Measurements from ENCODE around the gene REV1.
A peak's percentile ranks its signal among the peaks of the same experiment; 100 is the strongest.

Gene REV1

DNA sequence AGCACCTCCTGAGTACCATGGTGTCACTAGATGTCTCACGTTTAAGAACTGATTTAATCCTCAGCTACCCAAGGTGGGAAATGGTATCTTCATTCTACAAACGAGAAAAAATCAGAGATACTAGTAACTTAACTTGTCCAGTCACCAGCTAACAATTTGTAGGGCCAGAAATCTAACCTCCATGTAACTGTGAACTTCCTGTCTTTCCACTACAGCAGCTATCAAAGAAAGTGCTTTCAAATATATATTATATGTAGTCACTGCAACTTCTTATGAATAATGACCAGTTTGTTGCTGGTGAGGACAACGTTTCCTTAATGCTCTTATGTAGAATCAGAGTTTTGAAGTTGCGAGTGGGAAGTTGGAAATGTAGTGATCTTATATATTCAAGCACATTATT lies 1.9 kb downstream of the REV1 start:
- H3K27ac ChIP-seq (ENCODE audit: low read depth, low read length, poor library complexity, severe bottlenecking) = no peak overlapping the region
- H3K4me2 ChIP-seq (ENCODE audit: low read length) = peak overlapping the region; percentile 67; the same call in 1 of the 2 replicates
- no peak overlapping the region for H3K9ac ChIP-seq (ENCODE audit: low read length)

DNA sequence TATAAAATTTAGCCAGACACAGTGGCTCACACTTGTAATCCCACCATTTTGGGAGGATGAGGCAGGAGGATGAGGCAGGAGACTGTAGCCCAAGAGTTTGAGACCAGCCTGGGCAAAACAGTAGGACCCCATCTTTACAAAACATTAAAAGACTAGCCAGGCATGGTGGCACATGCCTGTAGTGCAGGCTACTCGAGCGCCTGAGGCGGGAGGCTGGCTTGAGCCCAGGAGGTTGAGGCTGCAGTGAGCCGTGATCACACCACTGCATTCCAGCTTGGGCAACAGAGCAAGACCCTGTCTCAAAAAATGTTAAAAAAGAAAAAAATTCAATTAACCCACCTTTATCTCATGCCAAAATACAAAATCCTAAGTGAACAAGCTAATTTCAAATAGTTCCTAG lies 4.0 kb downstream of the REV1 start:
- H3K9ac ChIP-seq (ENCODE audit: low read length) = no peak overlapping the region; the same call in 1 of the 2 replicates

More for the DNA sequence above, 1.9 kb downstream of the REV1 start:
- H3K27me3 ChIP-seq (ENCODE audit: insufficient read depth, low read length) = no peaks in the 10 kb centered on the region
- H3F3A ChIP-seq (ENCODE audit: insufficient read depth, low read length) = no peaks in the 10 kb centered on the region
- no peaks in the 10 kb centered on the region for H3K9me2 ChIP-seq (ENCODE audit: low read depth, low read length)
- peak overlapping the region; percentile 79 for H3K4me3 ChIP-seq (ENCODE audit: low read depth, low read length, poor library complexity, severe bottlenecking)
- peaks cover 59% of the 10 kb centered on the region for H3K4me1 ChIP-seq (ENCODE audit: insufficient read depth, low read length, severe bottlenecking)
- H3K9me3 ChIP-seq (ENCODE audit: low read length) = no peaks in the 10 kb centered on the region
- no peaks in the 10 kb centered on the region; the same call in 1 of the 2 replicates for H4K20me1 ChIP-seq (ENCODE audit: insufficient read depth, low read length)
- no peaks in the 10 kb centered on the region for H3K36me3 ChIP-seq (ENCODE audit: insufficient read depth, low read length)
- no peak overlapping the region for H2AFZ ChIP-seq (ENCODE audit: low read length)
- peaks cover 58% of the 10 kb centered on the region for H3K79me2 ChIP-seq (ENCODE audit: insufficient read depth, low read length)
- TF ChIP-seq, protein P1, sequence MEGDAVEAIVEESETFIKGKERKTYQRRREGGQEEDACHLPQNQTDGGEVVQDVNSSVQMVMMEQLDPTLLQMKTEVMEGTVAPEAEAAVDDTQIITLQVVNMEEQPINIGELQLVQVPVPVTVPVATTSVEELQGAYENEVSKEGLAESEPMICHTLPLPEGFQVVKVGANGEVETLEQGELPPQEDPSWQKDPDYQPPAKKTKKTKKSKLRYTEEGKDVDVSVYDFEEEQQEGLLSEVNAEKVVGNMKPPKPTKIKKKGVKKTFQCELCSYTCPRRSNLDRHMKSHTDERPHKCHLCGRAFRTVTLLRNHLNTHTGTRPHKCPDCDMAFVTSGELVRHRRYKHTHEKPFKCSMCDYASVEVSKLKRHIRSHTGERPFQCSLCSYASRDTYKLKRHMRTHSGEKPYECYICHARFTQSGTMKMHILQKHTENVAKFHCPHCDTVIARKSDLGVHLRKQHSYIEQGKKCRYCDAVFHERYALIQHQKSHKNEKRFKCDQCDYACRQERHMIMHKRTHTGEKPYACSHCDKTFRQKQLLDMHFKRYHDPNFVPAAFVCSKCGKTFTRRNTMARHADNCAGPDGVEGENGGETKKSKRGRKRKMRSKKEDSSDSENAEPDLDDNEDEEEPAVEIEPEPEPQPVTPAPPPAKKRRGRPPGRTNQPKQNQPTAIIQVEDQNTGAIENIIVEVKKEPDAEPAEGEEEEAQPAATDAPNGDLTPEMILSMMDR (IDR thresholded peaks at IDR 0.05; ENCODE audit: low read length) = no peak
- TF ChIP-seq EZH2 (IDR thresholded peaks at IDR 0.05; ENCODE audit: borderline replicate concordance, low read length) = no peak

DNA sequence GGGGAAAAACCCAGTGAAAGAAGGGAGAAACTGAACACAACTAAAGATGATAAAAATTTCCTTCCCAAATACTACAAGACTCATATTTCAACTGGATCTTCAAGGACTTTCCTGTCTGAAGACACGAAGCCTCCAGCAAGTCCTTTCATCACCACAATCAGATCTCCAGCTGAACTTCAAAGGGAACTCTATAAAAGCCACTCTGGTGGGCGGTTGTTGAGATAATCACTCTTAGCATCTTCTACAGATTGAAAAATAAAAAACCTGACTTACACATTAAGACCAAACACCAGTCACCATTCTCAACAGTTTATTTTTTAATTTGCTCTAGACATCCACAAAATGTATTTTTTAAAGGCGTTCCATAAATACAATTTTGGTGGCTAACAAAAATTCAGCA lies 4.4 kb downstream of the REV1 start:
- Histone ChIP-seq H3K36me3 (ENCODE audit: insufficient read depth, low read length) (peaks cover 6% of the 10 kb centered on the region; the same call in 1 of the 2 replicates), H4K20me1 (ENCODE audit: insufficient read depth, low read length) (no peaks in the 10 kb centered on the region; the same call in 1 of the 2 replicates), H3K4me1 (ENCODE audit: insufficient read depth, low read length, severe bottlenecking) (peaks cover 60% of the 10 kb centered on the region), H3K4me2 (ENCODE audit: low read length) (peak overlapping the region; percentile 65), H3F3A (ENCODE audit: insufficient read depth, low read length) (no peaks in the 10 kb centered on the region), H3K27ac (ENCODE audit: low read depth, low read length, poor library complexity, severe bottlenecking) (peak overlapping the region; percentile 9), H3K9me2 (ENCODE audit: low read depth, low read length) (no peaks in the 10 kb centered on the region), H2AFZ (ENCODE audit: low read length) (no peak overlapping the region), H3K9me3 (ENCODE audit: low read length) (no peaks in the 10 kb centered on the region), H3K9ac (ENCODE audit: low read length) (no peak overlapping the region; the same call in 1 of the 2 replicates), H3K4me3 (ENCODE audit: low read depth, low read length, poor library complexity, severe bottlenecking) (peak overlapping the region; percentile 25), H3K79me2 (ENCODE audit: insufficient read depth, low read length) (peaks cover 83% of the 10 kb centered on the region), H3K27me3 (ENCODE audit: insufficient read depth, low read length) (no peaks in the 10 kb centered on the region)
- TF ChIP-seq, protein P1 (IDR thresholded peaks at IDR 0.05; ENCODE audit: low read length) = no peak
- TF ChIP-seq EZH2 (IDR thresholded peaks at IDR 0.05; ENCODE audit: borderline replicate concordance, low read length) = no peak

More for the DNA sequence above, 4.0 kb downstream of the REV1 start:
- H3K27me3 ChIP-seq (ENCODE audit: insufficient read depth, low read length) = no peaks in the 10 kb centered on the region
- peaks cover 79% of the 10 kb centered on the region for H3K79me2 ChIP-seq (ENCODE audit: insufficient read depth, low read length)
- peaks cover 60% of the 10 kb centered on the region for H3K4me1 ChIP-seq (ENCODE audit: insufficient read depth, low read length, severe bottlenecking)
- no peak overlapping the region for H2AFZ ChIP-seq (ENCODE audit: low read length)
- no peaks in the 10 kb centered on the region for H3F3A ChIP-seq (ENCODE audit: insufficient read depth, low read length)
- peak overlapping the region; percentile 65 for H3K4me2 ChIP-seq (ENCODE audit: low read length)
- TF ChIP-seq, protein P1 (IDR thresholded peaks at IDR 0.05; ENCODE audit: low read length) = no peak
- TF ChIP-seq EZH2 (IDR thresholded peaks at IDR 0.05; ENCODE audit: borderline replicate concordance, low read length) = no peak
- H3K4me3 ChIP-seq (ENCODE audit: low read depth, low read length, poor library complexity, severe bottlenecking) = peak overlapping the region; percentile 25
- no peaks in the 10 kb centered on the region for H3K9me3 ChIP-seq (ENCODE audit: low read length)
- no peaks in the 10 kb centered on the region; the same call in 1 of the 2 replicates for H4K20me1 ChIP-seq (ENCODE audit: insufficient read depth, low read length)
- H3K27ac ChIP-seq (ENCODE audit: low read depth, low read length, poor library complexity, severe bottlenecking) = peak overlapping the region; percentile 9
- no peaks in the 10 kb centered on the region for H3K9me2 ChIP-seq (ENCODE audit: low read depth, low read length)
- H3K36me3 ChIP-seq (ENCODE audit: insufficient read depth, low read length) = peaks cover 6% of the 10 kb centered on the region; the same call in 1 of the 2 replicates

All from OCI-LY1 (cell line).